Ureter (tissue), 1 donor: ENCODE data around the gene BAZ2B. TPM values are rescaled to one million over a fixed set of nuclear protein-coding genes. Genes with fewer than 3 reads are reported as not detected.

Source experiments
- DNase-seq: peaks from one replicate; pipeline ENCODE4 v3.0.0-alpha.2; 2020; ENCODE audit warnings: low spot score
- total RNA-seq: library from RNA; stranded (reverse); gene quantifications from one replicate; pipeline ENCODE4 v1.2.4, GENCODE V29; 2023
- donor health status: DM: yes; HTN: yes; CAD: no.

The BAZ2B gene
- total RNA-seq, 1 donor from 2014 or later, result 135 TPM

DNA sequence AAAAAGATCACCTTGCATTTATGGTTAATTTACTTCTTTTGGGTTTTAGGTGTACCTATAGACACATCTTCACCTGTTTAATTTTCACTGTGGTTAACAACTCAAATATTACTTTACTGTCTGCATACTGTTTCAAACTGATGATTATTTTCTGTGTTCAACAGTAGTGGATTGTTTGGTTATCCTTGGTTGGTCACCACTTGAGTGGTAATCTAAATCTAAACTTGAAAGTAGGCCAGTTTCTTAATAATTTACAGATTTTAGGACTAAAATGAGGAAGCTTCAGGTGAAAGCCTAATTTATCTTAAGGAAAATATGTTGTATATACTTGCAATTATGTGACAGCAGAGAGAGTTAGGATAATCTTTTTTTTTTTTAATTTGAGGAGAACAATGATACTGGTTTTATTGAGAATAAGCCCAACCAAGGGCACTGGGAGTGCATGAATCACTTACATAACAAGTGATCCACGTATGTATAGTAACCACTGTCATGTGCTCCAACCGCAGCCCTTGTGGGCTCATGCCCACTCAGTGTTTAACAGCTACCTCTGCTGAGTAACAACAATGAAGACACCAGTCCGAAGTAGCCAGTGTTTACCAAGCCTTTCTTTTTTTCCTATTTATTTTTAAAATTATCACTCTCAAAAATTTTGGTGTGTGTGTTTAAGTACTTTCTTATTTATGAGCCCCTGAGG is 298.8 kb downstream of the BAZ2B start:
- DNase-seq, result no peak

DNA sequence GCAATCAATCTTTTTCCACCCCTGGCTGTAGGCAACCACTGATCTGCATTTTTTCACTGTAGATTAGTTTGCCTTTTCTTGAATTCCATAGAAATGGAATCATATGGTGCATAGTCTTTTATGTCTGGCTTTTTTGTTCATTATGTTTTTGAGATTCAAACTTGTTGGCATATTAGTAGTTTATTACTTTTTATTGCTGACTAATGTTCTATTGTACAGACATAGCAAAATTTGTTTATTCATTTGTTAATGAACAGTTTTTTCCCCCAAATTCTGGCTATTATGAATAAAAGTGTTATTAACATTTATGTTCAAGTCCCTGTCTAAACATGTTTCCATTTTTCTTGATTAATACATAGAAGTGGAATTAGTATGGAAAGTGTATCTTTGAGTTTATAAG is 308.4 kb downstream of the BAZ2B start:
- DNase-seq, result no peak

DNA sequence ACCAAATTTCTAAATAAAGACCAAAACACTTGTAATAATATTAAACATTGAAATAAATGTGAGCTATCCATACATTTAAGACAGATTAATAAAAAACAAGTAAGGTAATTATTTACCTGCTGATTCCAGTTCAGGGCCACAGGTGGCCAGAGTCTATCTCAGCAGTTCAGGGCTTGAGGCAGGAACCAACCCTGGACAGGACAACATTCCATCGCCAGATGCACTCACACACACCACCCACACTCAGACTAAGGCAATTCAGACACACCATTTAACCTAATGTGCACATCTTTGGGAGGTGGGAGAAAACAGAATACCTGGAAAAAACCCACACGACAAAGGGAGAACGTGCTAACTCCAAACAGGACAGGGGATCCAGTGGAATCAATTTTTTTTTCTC is 315.8 kb downstream of the BAZ2B start:
- DNase-seq, result no peak

DNA sequence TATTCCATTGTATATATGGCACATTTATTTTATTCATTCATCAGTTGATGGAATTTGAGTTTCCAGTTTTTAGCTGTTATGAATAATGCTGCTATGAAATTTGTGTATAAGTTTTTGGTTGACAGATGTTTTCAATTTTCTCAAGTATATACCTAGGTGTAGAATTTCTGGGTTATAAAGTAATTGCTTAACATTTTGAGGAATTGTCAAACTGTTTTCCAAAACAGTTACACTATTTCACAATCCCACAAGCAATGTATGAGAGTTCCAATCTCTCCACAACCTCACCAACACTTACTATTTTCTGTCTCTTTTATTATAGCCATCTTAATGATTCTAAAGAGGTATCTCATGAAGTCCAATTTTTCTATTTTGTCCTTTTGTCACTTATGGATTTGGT is 317.4 kb downstream of the BAZ2B start:
- no peak for DNase-seq

DNA sequence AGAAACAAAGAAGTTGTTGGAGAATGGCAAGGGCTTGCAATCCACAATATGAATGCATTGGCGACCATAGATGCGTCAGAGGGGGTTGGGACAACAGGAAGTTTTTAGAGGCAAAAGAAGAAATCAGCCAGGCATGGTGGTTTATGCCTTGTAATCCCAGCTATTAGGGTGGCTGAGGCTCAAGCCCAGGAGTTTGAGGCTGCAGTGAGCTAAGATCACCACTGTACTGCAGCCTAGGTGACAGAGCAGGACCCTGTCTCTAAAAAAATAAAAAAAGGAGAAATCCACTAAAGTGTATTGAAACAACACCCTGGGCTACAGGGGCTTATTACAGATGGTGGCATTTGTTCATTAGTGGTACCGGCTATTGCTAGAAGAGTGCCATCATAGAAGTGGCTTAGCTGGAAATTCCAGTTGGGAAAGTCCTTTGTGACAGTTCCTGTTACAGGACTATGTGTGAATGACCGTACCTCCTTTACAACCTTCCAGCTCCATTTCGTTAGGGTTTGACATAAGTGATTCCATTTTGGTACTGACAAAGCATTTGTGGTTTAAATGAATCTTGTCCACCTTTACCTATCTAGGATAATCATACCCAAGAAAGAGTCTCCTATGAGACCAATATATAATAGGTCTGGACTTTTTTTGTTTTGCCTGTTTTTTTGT is 319.2 kb downstream of the BAZ2B start:
- no peak for DNase-seq

DNA sequence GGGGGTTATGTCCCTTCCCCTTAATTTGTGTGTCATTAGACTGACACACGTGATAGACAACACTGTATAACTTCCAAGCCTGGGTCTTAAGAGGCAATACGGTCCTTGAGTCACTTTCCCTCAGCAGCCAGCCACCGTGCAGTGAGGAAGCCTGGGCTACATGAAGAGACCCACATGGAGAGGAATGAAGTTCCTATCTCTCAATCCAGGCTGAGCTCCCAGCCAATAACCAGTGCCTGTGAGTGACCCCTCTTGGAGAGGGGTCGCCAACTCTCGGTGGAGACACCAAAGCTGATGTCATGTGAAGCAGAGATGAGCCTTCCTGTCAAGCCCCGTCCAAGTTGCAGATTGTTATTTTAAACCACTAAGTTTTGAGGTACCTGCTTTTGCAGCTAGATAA is 324.2 kb downstream of the BAZ2B start:
- DNase-seq, result no peak

DNA sequence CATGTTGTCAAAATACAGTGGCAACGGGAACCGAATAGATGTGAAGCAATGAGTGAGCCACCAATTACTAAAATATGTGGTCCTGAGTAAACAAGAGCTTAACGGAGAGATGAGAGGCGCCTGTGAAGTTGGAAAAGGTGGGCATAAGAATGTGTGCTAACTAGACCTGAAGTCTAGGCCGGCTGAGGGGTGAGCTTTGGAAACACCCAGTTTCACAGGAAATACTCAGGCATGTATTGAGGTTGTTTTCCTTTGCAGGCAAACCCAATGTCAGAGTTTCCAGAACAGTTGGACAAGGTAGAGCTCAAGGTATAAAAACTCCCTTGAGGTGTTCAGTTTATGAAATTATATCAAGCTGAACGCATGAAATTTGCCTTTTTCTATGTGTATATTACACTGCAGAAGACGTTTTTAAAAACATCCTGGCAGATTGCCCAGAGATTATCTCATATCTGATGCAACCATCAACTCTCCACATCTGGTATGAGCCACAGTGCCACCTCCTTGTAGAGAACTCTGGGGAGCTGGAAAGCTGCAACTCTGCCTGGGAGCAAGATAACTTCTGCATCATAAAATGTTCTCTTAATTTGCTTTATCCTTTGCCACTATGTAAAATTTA is 325.9 kb downstream of the BAZ2B start:
- DNase-seq, result no peak

DNA sequence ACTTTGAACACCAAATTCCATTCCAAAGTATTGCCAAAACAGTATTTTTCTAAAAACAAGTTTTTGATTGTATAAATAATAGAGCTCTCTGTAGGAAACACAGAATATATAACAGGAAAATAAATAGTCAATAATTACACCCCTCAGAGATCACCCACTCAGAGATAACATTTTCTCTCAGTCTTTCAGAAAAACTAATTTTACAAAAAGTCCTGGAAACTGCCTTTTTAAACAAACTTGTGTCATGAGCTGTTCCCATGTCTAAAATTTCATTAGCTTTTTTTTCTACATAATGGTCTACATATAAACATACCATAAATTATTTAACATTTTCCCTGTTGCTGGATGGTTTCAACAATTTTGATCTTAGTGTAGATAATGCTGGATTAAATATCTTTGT is 328.6 kb downstream of the BAZ2B start:
- no peak for DNase-seq

DNA sequence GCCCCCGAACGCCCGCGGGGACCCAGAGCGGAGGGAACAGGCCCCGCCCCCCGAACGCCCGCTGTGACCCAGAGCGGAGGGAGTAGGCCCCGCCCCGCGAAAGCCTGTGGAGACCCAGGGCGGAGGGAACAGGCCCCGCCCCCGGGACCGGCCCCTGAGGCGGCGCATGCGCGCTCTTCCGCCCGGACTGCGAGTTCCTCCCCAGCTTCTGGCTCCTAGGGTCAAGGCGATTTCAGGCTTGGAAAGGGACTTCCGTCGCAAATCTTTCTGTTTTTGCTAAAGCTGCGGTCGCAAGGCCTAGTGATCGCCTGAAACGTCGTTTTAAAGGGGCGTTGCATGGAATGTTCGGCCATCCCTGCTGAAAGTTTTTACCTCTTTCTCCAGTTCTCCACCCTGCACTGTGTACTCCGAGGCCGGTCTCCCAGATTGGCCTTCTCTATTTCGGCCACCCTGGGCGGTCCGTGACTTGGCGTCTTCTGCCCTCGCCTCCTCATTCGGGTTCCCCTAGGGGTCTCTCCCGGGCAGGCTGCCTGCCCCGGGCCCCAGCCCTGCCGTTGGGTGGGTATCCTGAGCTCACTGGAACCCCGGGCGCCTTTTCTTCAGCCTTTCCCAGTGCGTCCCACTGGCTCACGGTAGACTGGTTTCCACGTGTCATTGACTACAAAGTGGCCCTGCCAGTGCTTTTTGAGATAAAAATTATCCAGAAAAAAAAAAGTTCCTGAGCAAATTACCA is 329.5 kb downstream of the BAZ2B start:
- DNase-seq, result peak; percentile 98

DNA sequence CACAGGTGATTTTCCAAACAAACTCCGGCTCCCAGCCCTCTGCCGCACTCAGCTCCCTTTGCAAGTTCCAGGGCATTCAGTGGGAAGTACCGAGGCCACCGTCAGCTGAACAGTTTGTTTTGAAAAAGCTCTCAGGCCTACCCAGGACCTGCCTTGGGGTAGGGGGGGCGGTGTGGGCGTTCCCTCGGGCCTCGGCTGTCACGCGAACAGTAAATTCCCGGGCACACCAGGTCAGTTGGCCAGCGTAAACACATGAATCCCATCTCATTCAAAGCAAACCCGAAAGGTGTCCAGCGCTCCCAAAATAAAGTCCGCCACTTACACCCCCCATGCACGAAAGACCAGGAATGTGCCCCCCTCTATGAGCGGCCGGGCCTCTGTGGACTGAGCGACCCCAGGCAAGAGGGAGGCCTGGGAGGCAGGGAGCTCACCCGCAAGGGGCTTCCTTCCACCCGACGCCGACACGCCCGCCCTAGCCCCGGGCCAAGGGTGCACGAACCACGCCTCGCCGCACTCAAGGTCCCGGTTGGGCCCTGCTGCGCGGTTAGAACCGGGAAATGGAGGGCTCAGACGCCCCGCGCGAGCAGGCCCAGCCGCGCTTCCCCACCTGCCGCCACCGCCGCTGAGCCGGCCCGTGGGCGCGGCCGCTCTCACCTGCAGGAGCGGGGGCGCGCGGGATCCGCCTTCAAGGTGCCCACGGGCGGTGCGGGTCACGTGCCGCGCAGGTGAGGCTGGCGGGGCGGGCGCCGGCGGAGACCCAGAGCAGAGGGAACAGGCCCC is 330.2 kb downstream of the BAZ2B start, which contains the start of gene WDSUB1:
Gene WDSUB1, minus strand, starts transcription at position 775 of the 780 bp plus-strand sequence. CDS start 3,634 bp downstream, outside the sequence.
- peak; percentile 77 for DNase-seq

DNA sequence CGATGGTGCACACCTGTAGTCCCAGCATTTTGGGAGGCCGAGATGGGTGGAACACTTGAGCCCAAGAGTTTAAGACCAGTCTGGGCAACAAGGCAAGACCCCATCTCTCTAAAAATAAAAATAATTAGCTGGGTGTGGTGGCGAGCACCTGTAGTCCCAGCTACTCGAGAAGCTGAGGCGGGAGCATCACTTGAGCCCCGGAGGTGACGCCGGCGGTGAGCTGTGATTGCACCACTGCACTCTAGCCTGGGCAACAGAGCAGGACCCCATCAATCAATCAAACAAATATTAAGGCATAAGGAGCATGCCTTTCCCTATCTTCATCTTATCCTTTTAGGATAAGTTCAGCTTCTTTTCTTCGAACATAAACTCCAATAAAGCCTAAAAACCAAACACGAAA is 330.9 kb downstream of the BAZ2B start:
- DNase-seq, result no peak

DNA sequence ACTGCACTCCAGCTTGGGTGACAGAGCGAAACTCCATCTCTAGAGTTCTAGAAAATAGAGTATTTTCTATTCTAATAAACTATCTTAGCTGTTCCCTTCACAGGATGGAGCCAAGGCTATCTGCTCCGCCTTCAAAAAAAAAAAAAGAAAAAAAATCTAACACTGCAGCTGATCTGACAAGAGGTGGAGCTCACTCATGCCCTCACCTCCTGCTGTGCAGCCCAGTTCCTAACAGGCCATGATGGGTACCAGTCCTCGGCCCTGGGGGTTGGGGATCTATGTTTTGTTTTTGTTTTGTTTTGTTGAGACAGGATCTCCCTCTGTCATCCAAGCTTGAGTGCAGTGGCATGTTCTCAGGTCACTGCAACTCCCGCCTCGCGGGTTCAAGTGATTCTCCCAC is 332.8 kb downstream of the BAZ2B start:
- no peak for DNase-seq

DNA sequence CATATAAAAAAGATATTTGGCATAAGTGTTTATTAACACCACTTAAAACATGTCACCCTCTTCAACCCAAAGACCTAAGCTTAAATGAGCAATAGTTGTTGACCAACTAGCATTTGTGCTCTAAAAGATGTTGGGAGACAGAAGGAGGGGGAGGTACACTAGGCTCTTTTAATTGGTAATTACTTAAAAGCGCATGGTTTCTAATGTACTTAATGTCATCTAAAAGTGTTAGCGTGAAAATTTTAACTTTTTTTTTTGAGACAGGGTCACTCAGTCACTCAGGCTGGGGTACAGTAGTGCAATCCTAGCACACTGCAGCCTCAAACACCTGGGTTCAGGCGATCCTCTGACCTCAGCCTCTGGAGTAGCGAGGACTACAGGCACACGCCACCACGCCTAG is 335.3 kb downstream of the BAZ2B start:
- no peak for DNase-seq

DNA sequence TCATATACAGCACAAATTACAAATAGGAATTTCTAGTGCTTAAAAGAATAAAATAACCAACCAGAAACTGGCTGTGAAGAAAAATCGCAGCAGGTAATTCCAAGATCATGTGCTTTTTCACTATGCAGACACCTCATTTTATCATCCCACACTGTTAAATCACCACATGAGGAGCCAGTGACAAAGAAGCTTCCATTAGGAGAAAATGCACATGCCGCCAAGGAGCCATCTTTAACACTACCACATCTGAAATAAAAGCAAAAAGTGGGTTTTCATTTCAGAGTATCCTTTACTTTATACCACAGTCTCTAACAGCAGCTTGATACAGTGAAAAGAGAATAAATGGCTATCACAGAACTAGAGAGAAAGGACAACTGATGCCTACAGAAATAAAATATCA is 336.6 kb downstream of the BAZ2B start:
- no peak for DNase-seq

DNA sequence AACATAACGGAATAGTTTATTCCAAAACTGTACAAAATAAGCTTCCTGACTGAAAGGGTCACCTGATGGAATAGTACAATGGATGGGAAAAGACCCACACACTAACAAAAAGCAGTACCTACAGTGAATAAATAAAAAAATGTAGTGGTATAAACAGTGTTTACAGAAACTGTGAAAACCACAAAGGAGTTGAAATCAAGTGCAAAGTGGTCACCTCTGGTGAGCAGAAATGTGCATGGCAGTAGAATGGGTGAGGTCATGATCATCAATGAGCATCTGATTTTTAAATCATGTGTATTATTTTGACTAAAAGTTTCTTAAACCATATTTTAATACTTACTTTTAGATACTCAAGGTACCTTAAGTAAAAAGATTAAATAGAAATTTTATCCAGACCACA is 341.2 kb downstream of the BAZ2B start:
- no peak for DNase-seq

DNA sequence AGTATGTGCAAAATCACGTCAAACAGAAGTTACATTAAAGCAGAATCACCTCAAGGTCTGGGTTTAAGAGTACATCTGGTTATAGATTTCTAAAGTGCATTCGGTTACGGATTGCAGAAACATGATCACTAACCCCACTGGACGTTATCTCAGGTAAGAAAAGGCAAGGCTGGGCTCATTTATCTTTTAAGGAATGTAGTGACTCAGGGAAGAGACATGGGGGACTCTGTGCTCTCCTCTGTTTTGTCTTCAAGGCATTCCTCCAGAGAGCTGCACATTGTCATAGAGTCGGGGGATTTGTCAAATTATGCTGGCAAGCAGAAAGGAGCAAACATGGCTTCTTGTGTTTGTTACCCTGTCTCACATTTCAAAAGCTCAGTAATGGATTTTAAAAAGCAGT is 344.2 kb downstream of the BAZ2B start:
- DNase-seq, result no peak

DNA sequence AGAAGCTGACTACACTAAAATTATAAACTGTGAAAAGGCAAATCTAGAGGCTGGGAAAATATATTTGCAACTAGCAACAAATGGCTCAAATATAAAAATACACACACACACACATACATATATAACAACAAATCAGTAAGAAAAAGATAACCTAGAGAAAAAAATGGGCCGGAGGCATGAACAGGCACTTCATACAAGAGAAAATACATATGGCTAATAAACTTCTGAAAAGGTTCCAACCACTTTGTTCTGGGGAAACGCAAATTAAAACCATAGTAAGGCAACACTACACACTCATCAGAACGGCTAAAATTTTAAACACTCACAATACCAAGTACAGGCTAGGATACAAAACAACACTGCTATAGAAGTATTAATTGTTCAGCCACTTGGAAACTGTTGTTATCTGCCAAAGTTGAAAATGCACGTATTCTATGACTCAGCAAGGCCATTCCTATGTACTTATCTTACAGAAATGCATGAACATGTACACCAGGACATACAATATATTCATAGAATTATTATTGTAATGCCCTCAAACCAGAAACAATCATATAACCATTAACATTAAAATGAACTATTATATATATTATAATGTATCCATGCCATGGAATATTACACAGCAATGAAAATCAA is 345.5 kb downstream of the BAZ2B start:
- no peak for DNase-seq
